IMR-90 (cell line): ENCODE data around the gene PCCA.

Source experiments
- CEBPB ChIP-seq: IDR thresholded peaks from 2 replicates; pipeline ENCODE4 v1.6.1; 2012; ENCODE audit warnings: low read depth, low read length, improper control_type of control experiment
- NFE2L2 ChIP-seq: fragments of 150-350 bp; IDR thresholded peaks from 2 replicates; pipeline ENCODE4 v1.6.1; 2016; ENCODE audit warnings: low read depth, mild to moderate bottlenecking, low read length
- POLR2A ChIP-seq: IDR thresholded peaks from 2 replicates; pipeline ENCODE4 v1.6.1; 2012; ENCODE audit warnings: mild to moderate bottlenecking, low read depth, low read length
- RAD21 ChIP-seq: IDR thresholded peaks from 2 replicates; pipeline ENCODE4 v1.6.1; 2012; ENCODE audit warnings: low read length, improper control_type of control experiment
- SMC3 ChIP-seq: fragments of 150-350 bp; IDR thresholded peaks from 2 replicates; pipeline ENCODE4 v1.6.1; 2016; ENCODE audit warnings: low read depth, mild to moderate bottlenecking, antibody characterized with exemption, low read length, moderate library complexity
- TF ChIP-seq, protein P1 (sequence below): fragments of 150-350 bp; IDR thresholded peaks from 2 replicates; pipeline ENCODE4 v1.6.1; 2017; ENCODE audit warnings: mild to moderate bottlenecking, antibody characterized with exemption, low read length, low read depth
- TF ChIP-seq, protein P2 (sequence below): conservative IDR thresholded peaks from 2 replicates; pipeline ENCODE4 v1.5.1; 2012; ENCODE audit warnings: mild to moderate bottlenecking, low read depth, low read length, improper control_type of control experiment

DNA sequence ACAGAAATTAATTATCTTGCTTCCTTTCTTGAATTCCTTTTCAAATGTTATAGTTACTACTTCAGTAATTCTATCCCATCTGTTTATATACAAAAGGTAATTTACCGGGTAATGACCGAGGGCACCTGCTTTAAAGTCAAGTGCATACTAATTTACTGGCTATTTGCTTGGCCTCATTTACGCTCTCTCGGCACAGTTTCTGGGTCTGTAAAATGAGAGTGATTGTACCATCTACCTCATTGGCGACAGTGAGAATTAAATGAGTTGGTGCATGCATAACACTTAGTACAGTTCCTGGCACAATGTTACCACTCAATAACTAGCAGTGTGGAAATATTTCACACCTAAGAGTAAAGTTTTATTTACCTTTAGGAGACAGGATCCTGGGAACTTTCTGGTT lies 388.1 kb downstream of the PCCA start:
- TF ChIP-seq, protein P1, sequence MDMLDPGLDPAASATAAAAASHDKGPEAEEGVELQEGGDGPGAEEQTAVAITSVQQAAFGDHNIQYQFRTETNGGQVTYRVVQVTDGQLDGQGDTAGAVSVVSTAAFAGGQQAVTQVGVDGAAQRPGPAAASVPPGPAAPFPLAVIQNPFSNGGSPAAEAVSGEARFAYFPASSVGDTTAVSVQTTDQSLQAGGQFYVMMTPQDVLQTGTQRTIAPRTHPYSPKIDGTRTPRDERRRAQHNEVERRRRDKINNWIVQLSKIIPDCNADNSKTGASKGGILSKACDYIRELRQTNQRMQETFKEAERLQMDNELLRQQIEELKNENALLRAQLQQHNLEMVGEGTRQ = no peak
- TF ChIP-seq, protein P2, sequence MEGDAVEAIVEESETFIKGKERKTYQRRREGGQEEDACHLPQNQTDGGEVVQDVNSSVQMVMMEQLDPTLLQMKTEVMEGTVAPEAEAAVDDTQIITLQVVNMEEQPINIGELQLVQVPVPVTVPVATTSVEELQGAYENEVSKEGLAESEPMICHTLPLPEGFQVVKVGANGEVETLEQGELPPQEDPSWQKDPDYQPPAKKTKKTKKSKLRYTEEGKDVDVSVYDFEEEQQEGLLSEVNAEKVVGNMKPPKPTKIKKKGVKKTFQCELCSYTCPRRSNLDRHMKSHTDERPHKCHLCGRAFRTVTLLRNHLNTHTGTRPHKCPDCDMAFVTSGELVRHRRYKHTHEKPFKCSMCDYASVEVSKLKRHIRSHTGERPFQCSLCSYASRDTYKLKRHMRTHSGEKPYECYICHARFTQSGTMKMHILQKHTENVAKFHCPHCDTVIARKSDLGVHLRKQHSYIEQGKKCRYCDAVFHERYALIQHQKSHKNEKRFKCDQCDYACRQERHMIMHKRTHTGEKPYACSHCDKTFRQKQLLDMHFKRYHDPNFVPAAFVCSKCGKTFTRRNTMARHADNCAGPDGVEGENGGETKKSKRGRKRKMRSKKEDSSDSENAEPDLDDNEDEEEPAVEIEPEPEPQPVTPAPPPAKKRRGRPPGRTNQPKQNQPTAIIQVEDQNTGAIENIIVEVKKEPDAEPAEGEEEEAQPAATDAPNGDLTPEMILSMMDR = no peak
- no peak for TF ChIP-seq CEBPB
- no peak for TF ChIP-seq POLR2A
- no peak for TF ChIP-seq SMC3
- no peak for TF ChIP-seq NFE2L2
- TF ChIP-seq RAD21 = no peak
